NCI-H2081 treated with DMSO at 0.1 percent for 48 hours (cell line): ENCODE data around the gene ARHGAP24.

Source experiments
- DNase-seq: peaks from one replicate; lab custom pipeline; 2025; lab: John Stamatoyannopoulos, UW

The ARHGAP24 gene

GRCh38 chr4:85700362-85700761 lies 225.4 kb downstream of the ARHGAP24 start:
- DNase-seq = no peak

- no peak for DNase-seq
Measured at GRCh38 chr4:85701861-85702321, 226.9 kb downstream of the ARHGAP24 start.

- no peak for DNase-seq
Measured at GRCh38 chr4:85703096-85703495, 228.1 kb downstream of the ARHGAP24 start.

GRCh38 chr4:85707611-85708010 lies 232.7 kb downstream of the ARHGAP24 start:
- DNase-seq = no peak

- no peak for DNase-seq
Measured at GRCh38 chr4:85708468-85708867, 233.5 kb downstream of the ARHGAP24 start.

- no peak for DNase-seq
Measured at GRCh38 chr4:85713005-85713404, 238.1 kb downstream of the ARHGAP24 start.

- DNase-seq = no peak
Measured at GRCh38 chr4:85715991-85716737, 241.2 kb downstream of the ARHGAP24 start.

- no peak for DNase-seq
Measured at GRCh38 chr4:85717351-85717750, 242.4 kb downstream of the ARHGAP24 start.

- no peak for DNase-seq
Measured at GRCh38 chr4:85717847-85718246, 242.9 kb downstream of the ARHGAP24 start.

- no peak for DNase-seq
Measured at GRCh38 chr4:85720735-85721134, 245.8 kb downstream of the ARHGAP24 start.

- no peak for DNase-seq
Measured at GRCh38 chr4:85722401-85722800, 247.5 kb downstream of the ARHGAP24 start.

GRCh38 chr4:85722807-85723206 lies 247.9 kb downstream of the ARHGAP24 start:
- DNase-seq = no peak

- no peak for DNase-seq
Measured at GRCh38 chr4:85724791-85725563, 250.0 kb downstream of the ARHGAP24 start.

GRCh38 chr4:85725721-85726170 lies 250.8 kb downstream of the ARHGAP24 start:
- DNase-seq = no peak

- no peak for DNase-seq
Measured at GRCh38 chr4:85726555-85726954, 251.6 kb downstream of the ARHGAP24 start.

GRCh38 chr4:85728464-85728863 lies 253.5 kb downstream of the ARHGAP24 start:
- no peak for DNase-seq

GRCh38 chr4:85732124-85732523 lies 257.2 kb downstream of the ARHGAP24 start:
- DNase-seq = no peak

GRCh38 chr4:85733798-85734197 lies 258.8 kb downstream of the ARHGAP24 start:
- no peak for DNase-seq

- DNase-seq = no peak
Measured at GRCh38 chr4:85734424-85734831, 259.5 kb downstream of the ARHGAP24 start.

- no peak for DNase-seq
Measured at GRCh38 chr4:85736571-85736970, 261.6 kb downstream of the ARHGAP24 start.

- DNase-seq = no peak
Measured at GRCh38 chr4:85737254-85737653, 262.3 kb downstream of the ARHGAP24 start.

- DNase-seq = no peak
Measured at GRCh38 chr4:85738721-85739120, 263.8 kb downstream of the ARHGAP24 start.

GRCh38 chr4:85740431-85740861 lies 265.5 kb downstream of the ARHGAP24 start:
- no peak for DNase-seq
